GM19438 (cell line): ENCODE measurements around the gene ENPP1.
"Not testable (repeated sequence)": the region's sequence is repeated elsewhere in the genome, so short reads cannot be mapped to it uniquely, and the experiment has no call there.

Source experiments
- ATAC-seq: cut with Tn5 transposase; IDR thresholded peaks from one replicate; pipeline ENCODE4 v1.9.1; 2021; ENCODE audit warnings: low read depth; ENCODE audit not compliant: unreplicated experiment

Gene ENPP1

GRCh38 chr6:131828080-131828479 is 20.3 kb downstream of the ENPP1 start:
- ATAC-seq, result no peak

- no peak for ATAC-seq
Measured at GRCh38 chr6:131828951-131829350, 21.1 kb downstream of the ENPP1 start.

- no peak for ATAC-seq
Measured at GRCh38 chr6:131831392-131831791, 23.6 kb downstream of the ENPP1 start.

GRCh38 chr6:131831886-131832285 is 24.1 kb downstream of the ENPP1 start:
- ATAC-seq, result no peak

GRCh38 chr6:131832363-131832762 is 24.5 kb downstream of the ENPP1 start:
- no peak for ATAC-seq

GRCh38 chr6:131838051-131838450 is 30.2 kb downstream of the ENPP1 start:
- ATAC-seq, result no peak

GRCh38 chr6:131839388-131839787 is 31.6 kb downstream of the ENPP1 start:
- ATAC-seq, result no peak

- ATAC-seq, result no peak
Measured at GRCh38 chr6:131840441-131840840, 32.6 kb downstream of the ENPP1 start.

GRCh38 chr6:131840936-131841583 is 33.2 kb downstream of the ENPP1 start:
- no peak for ATAC-seq

- no peak for ATAC-seq
Measured at GRCh38 chr6:131843768-131844167, 35.9 kb downstream of the ENPP1 start.

GRCh38 chr6:131844243-131844841 is 36.5 kb downstream of the ENPP1 start:
- ATAC-seq, result no peak

GRCh38 chr6:131846023-131846663 is 38.3 kb downstream of the ENPP1 start:
- ATAC-seq, result no peak

- no peak for ATAC-seq
Measured at GRCh38 chr6:131846905-131847304, 39.1 kb downstream of the ENPP1 start.

GRCh38 chr6:131849799-131850198 is 42.0 kb downstream of the ENPP1 start:
- no peak for ATAC-seq

GRCh38 chr6:131851049-131851769 is 43.4 kb downstream of the ENPP1 start:
- ATAC-seq, result no peak

- no peak for ATAC-seq
Measured at GRCh38 chr6:131852200-131852599, 44.4 kb downstream of the ENPP1 start.

GRCh38 chr6:131854803-131855202 is 47.0 kb downstream of the ENPP1 start:
- no peak for ATAC-seq

GRCh38 chr6:131858765-131859415 is 51.1 kb downstream of the ENPP1 start:
- ATAC-seq, result no peak

GRCh38 chr6:131859658-131860057 is 51.8 kb downstream of the ENPP1 start:
- ATAC-seq, result not testable (repeated sequence)

GRCh38 chr6:131861381-131861780 is 53.6 kb downstream of the ENPP1 start:
- ATAC-seq, result no peak

- no peak for ATAC-seq
Measured at GRCh38 chr6:131862476-131862875, 54.7 kb downstream of the ENPP1 start.
